ENCODE data around the gene CXCL16.

DNA sequence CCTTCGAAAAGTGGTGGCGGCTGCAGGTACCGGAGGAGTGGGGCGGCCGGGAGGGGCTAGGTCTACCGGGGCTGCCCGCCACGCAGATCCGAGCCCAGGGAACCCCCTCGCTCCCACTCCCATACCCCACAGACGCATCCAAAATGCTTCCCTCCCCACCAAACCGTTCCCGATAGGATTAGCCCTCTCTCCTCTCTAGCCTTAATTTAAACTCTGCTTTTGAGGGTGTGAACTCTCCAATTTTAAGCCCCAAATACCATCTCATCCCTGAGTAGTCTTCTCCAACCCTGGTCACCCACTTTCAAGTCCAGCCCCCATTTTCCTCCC is 260 bp upstream of the CXCL16 start:
- TF ChIP-seq, protein P1, sequence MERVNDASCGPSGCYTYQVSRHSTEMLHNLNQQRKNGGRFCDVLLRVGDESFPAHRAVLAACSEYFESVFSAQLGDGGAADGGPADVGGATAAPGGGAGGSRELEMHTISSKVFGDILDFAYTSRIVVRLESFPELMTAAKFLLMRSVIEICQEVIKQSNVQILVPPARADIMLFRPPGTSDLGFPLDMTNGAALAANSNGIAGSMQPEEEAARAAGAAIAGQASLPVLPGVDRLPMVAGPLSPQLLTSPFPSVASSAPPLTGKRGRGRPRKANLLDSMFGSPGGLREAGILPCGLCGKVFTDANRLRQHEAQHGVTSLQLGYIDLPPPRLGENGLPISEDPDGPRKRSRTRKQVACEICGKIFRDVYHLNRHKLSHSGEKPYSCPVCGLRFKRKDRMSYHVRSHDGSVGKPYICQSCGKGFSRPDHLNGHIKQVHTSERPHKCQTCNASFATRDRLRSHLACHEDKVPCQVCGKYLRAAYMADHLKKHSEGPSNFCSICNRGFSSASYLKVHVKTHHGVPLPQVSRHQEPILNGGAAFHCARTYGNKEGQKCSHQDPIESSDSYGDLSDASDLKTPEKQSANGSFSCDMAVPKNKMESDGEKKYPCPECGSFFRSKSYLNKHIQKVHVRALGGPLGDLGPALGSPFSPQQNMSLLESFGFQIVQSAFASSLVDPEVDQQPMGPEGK (CRISPR knock-in tag; IDR thresholded peaks at IDR 0.05; ENCODE audit: borderline replicate concordance), result no peak
- TF ChIP-seq ZNF565 (CRISPR knock-in tag; conservative IDR thresholded peaks at IDR 0.05; ENCODE audit: low read depth) (no peak), ZNF70 (CRISPR knock-in tag; IDR thresholded peaks at IDR 0.05) (no peak), ZC3H10 (CRISPR knock-in tag; IDR thresholded peaks at IDR 0.05) (no peak), RARB (CRISPR knock-in tag; IDR thresholded peaks at IDR 0.05) (no peak), ZFP3 (CRISPR knock-in tag; IDR thresholded peaks at IDR 0.05) (no peak), TOX (CRISPR knock-in tag; IDR thresholded peaks at IDR 0.05; ENCODE audit: borderline replicate concordance) (no peak), BACH2 (CRISPR knock-in tag; IDR thresholded peaks at IDR 0.05; ENCODE audit: borderline replicate concordance) (no peak), ESRRG (CRISPR knock-in tag; IDR thresholded peaks at IDR 0.05) (no peak), TCF4 (CRISPR knock-in tag; IDR thresholded peaks at IDR 0.05; ENCODE audit: borderline replicate concordance) (no peak), ISL1 (CRISPR knock-in tag; IDR thresholded peaks at IDR 0.05) (no peak)
- TF ChIP-seq, protein P2, sequence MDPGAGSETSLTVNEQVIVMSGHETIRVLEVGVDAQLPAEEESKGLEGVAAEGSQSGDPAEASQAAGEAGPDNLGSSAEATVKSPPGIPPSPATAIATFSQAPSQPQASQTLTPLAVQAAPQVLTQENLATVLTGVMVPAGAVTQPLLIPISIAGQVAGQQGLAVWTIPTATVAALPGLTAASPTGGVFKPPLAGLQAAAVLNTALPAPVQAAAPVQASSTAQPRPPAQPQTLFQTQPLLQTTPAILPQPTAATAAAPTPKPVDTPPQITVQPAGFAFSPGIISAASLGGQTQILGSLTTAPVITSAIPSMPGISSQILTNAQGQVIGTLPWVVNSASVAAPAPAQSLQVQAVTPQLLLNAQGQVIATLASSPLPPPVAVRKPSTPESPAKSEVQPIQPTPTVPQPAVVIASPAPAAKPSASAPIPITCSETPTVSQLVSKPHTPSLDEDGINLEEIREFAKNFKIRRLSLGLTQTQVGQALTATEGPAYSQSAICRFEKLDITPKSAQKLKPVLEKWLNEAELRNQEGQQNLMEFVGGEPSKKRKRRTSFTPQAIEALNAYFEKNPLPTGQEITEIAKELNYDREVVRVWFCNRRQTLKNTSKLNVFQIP (CRISPR knock-in tag; IDR thresholded peaks at IDR 0.05; ENCODE audit: borderline replicate concordance, low read depth), result no peak

Data from SK-N-SH treated with all-trans-retinoic acid at 6 μM for 48 hours (cell line).